ENCODE measurements around the gene NDUFS5. TPM values are rescaled to one million over a fixed set of nuclear protein-coding genes. Genes with fewer than 3 reads are reported as not detected.
A peak's percentile ranks its signal among the peaks of the same experiment; 100 is the strongest.
"Not testable (repeated sequence)": the region's sequence is repeated elsewhere in the genome, so short reads cannot be mapped to it uniquely, and the experiment has no call there.

The NDUFS5 gene
- polyA plus RNA-seq, 3 donors from 2014 or later: 390 to 517 (median 431) TPM

- no peaks in the 10 kb centered on the region for H3K27me3 Mint-ChIP-seq (ENCODE audit: low read depth in 3 of 3)
- peaks cover 11 to 32% (median 25%) of the 10 kb centered on the region in 3 donors for H3K36me3 Mint-ChIP-seq
- DNase-seq: no peak
- no peaks in the 10 kb centered on the region for H3K9me3 Mint-ChIP-seq
- peak overlapping the region in 3 of 5 donors; percentile 16 to 55 (median 20) for H3K4me3 Mint-ChIP-seq
- H3K4me1 Mint-ChIP-seq: peaks cover 10 to 27% of the 10 kb centered on the region in 2 donors
- peak overlapping the region; percentile 57 to 80 (median 73) for H3K27ac Mint-ChIP-seq
Measured at GRCh38 chr1:39034114-39034654, 8.0 kb downstream of the NDUFS5 start.

- Mint-ChIP-seq H3K36me3 (peaks cover 11 to 36% (median 21%) of the 10 kb centered on the region in 3 donors), H3K9me3 (no peaks in the 10 kb centered on the region), H3K27me3 (ENCODE audit: low read depth in 3 of 3) (no peaks in the 10 kb centered on the region), H3K4me3 (no peak overlapping the region), H3K4me1 (peaks cover 7 to 18% of the 10 kb centered on the region in 2 donors), H3K27ac (no peak overlapping the region)
- DNase-seq: no peak
Measured at GRCh38 chr1:39036678-39037077, 10.5 kb downstream of the NDUFS5 start.

GRCh38 chr1:39043513-39043912 is 17.4 kb downstream of the NDUFS5 start:
- no peaks in the 10 kb centered on the region for H3K4me1 Mint-ChIP-seq
- H3K27me3 Mint-ChIP-seq (ENCODE audit: low read depth in 3 of 3): peaks cover 0 to 1% (median 0%) of the 10 kb centered on the region in 3 donors
- H3K36me3 Mint-ChIP-seq: peaks cover 15 to 45% (median 27%) of the 10 kb centered on the region in 3 donors
- H3K4me3 Mint-ChIP-seq: no peak overlapping the region
- no peak for DNase-seq
- H3K9me3 Mint-ChIP-seq: no peaks in the 10 kb centered on the region
- H3K27ac Mint-ChIP-seq: no peak overlapping the region

DNA sequence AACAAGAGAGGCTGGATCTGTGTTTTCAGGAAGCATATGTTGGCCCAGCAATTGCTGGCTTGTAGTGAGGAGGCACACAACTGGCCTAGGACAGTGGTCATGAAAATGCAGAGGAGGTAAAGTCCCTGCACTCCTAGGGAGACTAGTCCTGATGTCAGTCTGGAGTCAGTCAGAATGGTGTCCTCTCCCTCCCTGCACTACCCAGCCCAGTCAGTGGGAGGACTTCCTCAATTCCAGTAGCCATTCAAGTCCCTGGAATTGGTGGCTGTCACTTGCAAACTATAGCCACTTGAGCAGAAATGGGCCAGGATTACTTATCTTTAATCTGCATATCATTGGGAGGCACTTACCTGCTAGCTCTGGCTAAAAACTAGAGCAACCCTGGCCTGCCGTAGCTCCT is 18.6 kb downstream of the NDUFS5 start:
- peaks cover 0 to 1% (median 0%) of the 10 kb centered on the region in 3 donors for H3K27me3 Mint-ChIP-seq (ENCODE audit: low read depth in 3 of 3)
- H3K4me1 Mint-ChIP-seq: no peaks in the 10 kb centered on the region
- no peak overlapping the region for H3K4me3 Mint-ChIP-seq
- peak overlapping the region in 1 of 6 donors; percentile 42 for H3K27ac Mint-ChIP-seq
- no peak for DNase-seq
- no peaks in the 10 kb centered on the region for H3K9me3 Mint-ChIP-seq
- H3K36me3 Mint-ChIP-seq: peaks cover 15 to 40% (median 29%) of the 10 kb centered on the region in 3 donors

GRCh38 chr1:39045231-39045630 is 19.1 kb downstream of the NDUFS5 start:
- no peak overlapping the region for H3K27ac Mint-ChIP-seq
- peaks cover 15 to 42% (median 29%) of the 10 kb centered on the region in 3 donors for H3K36me3 Mint-ChIP-seq

DNA sequence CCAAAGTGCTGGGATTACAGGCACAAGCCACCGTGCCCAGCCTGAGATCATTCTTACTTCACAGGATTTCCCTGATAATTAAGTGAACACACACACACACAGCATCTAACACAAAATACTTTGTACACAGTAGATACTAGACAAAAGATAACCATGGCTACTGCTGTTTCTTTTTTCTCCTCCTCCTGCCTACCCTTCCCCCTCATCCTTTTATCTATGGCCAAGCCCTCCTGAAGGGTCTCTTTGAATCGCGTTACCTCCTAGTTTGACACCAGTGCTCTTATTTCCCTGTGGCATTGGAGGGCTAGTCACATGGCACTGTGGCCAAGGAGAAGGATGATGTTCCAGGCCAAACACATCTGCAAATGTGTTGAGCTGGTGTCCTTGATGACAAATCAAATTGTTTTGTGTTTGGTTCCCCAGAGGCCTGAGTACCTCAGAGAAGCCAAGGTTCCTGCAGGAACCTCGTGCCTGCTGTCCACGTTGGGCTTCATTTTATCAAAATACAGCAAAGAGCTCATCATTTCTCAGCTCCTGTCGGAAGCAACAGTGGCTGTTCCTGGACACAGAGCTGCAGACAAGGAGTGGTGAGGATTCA is 20.6 kb downstream of the NDUFS5 start:
- no peak for DNase-seq
- Mint-ChIP-seq H3K27ac (peak overlapping the region in 1 of 6 donors; percentile 36), H3K27me3 (ENCODE audit: low read depth in 3 of 3) (peaks cover 0 to 1% (median 0%) of the 10 kb centered on the region in 3 donors), H3K4me1 (no peaks in the 10 kb centered on the region), H3K4me3 (no peak overlapping the region), H3K36me3 (peaks cover 15 to 38% (median 29%) of the 10 kb centered on the region in 3 donors), H3K9me3 (no peaks in the 10 kb centered on the region)

More at GRCh38 chr1:39045231-39045630, 19.1 kb downstream of the NDUFS5 start:
- H3K9me3 Mint-ChIP-seq: no peaks in the 10 kb centered on the region
- no peak overlapping the region for H3K4me3 Mint-ChIP-seq
- no peaks in the 10 kb centered on the region for H3K4me1 Mint-ChIP-seq
- DNase-seq: no peak
- peaks cover 0 to 1% (median 0%) of the 10 kb centered on the region in 3 donors for H3K27me3 Mint-ChIP-seq (ENCODE audit: low read depth in 3 of 3)

DNA sequence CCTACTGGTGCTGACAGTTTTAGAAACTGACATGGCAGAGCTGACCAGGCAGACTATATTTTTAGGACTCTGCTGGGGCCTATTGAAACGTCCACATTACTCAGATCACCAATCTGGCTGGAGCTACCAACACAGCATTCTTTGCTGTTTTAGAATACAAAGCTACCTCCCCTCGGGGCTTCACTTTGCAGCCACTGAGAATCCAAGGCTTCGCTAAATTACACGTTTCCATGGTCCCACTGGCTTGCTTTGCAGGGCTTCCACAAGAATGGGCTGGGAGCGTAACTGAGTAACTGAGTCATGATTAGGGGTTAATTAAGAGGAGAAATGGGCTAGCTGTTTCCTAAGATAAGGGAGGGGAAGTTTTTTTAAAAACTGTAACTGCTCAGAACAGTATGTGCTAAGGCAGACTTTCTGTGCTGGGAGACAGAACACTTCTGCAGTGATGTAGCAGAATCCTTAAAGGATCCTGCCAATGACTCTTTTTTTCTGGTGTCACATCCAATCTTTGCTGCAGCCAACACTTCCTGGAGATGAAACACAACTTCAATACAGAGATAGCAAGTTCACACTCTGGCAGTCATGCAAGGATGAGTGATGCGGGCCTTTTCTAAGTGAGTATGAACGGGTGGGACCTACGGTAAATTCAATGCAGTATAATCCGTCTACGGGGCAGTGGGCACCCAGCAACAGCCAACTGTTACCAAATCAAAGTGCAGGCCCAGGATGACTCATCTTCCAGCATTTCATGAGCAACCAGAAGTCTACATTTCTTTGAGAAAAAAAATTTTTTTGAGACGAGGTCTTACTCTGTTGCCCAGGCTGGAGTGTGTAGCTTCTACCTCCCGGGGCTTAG is 21.5 kb downstream of the NDUFS5 start:
- Mint-ChIP-seq H3K4me1 (no peaks in the 10 kb centered on the region), H3K9me3 (no peaks in the 10 kb centered on the region), H3K4me3 (no peak overlapping the region), H3K27ac (peak overlapping the region in 1 of 6 donors; percentile 5), H3K36me3 (peaks cover 12 to 34% (median 33%) of the 10 kb centered on the region in 3 donors), H3K27me3 (ENCODE audit: low read depth in 3 of 3) (peaks cover 0 to 1% (median 0%) of the 10 kb centered on the region in 3 donors)
- DNase-seq: no peak

DNA sequence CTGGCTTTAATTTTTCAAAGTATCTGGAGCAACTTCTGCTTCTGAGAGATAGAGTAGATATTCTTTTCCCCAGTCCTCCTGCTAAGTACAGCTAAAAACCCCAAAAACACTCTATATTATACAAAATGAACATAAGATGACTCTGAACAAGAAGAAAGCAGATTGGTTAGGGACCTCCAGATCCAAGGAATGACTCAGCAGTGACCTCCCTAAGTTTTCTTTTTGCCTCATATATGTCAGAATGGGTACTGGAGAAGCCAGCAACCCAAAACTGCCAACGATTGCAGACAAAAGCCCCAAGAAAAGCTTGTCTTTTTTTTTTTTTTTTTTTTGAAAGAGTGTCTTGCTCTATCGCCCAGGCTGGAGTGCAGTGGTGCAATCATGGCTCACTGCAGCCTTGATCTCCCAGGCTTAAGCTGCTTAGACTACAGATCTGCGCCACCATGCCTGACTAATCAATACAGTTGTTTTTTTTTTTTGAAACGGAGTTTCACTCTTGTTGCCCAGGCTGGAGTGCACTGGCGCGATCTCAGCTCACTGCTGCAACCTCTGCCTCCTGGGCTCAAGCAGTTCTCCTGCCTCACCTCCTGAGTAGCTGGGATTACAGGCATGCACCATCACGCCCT is 22.7 kb downstream of the NDUFS5 start:
- no peak overlapping the region for H3K4me3 Mint-ChIP-seq
- DNase-seq: no peak
- H3K27me3 Mint-ChIP-seq (ENCODE audit: low read depth in 3 of 3): peaks cover 0 to 1% (median 0%) of the 10 kb centered on the region in 3 donors
- H3K9me3 Mint-ChIP-seq: no peaks in the 10 kb centered on the region
- H3K4me1 Mint-ChIP-seq: no peaks in the 10 kb centered on the region
- no peak overlapping the region for H3K27ac Mint-ChIP-seq
- H3K36me3 Mint-ChIP-seq: peaks cover 4 to 28% (median 23%) of the 10 kb centered on the region in 3 donors

DNA sequence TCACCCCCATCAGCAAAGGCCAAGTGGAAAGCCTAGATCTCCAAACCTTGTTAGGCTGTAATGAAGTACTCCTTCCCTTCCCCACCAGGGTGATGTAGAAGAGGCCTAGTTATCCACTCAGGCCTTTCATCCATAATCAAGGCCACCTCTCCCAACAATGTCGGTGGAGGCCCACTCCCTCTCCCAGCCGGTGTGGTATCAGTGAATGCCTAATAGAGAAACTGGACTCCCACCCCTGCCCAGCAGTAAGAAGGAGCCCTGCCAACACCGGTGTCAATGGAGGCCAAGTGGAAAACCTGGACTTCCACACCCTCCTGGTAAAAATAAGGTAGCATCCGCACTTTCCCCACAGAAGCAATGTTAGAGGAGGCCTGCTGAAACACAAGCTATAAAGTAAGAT is 23.9 kb downstream of the NDUFS5 start:
- Mint-ChIP-seq H3K9me3 (no peaks in the 10 kb centered on the region), H3K27ac (no peak overlapping the region), H3K36me3 (peaks cover 6 to 24% (median 23%) of the 10 kb centered on the region in 3 donors)

DNA sequence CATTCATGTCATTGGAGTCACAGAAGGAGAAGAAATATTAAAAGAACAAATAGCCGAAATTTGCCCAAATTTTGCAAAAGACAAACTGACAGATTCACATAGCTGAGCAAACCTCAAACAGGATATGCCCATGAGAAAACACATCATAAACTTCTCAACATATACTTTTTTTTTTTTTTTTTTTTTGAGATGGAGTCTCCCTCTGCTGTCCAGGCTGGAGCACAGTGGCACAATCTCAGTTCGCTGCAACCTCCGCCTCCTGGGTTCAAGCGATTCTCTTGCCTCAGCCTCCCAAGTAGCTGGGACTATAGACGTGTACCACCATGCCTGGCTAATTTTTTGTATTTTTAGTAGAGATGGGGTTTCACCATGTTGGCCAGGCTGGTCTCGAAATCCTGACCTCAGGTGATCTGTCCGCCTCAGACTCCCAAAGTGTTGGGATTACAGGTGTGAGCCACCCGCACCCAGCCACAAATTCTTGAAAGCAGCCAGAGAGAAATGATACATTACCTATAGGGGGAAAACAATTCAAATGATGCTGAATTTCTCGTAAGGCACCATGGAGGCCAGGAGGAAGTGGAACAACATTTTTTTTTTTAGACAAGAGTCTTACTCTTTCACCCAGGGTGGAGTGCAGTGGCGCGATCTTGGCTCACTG is 25.2 kb downstream of the NDUFS5 start:
- not testable (repeated sequence) for H3K27ac Mint-ChIP-seq; H3K4me3 Mint-ChIP-seq; H3K9me3 Mint-ChIP-seq; H3K27me3 Mint-ChIP-seq (ENCODE audit: low read depth in 3 of 3); DNase-seq; H3K4me1 Mint-ChIP-seq
- H3K36me3 Mint-ChIP-seq: peaks cover 7 to 23% (median 21%) of the 10 kb centered on the region in 3 donors

More for the DNA sequence above, 23.9 kb downstream of the NDUFS5 start:
- H3K4me1 Mint-ChIP-seq: no peaks in the 10 kb centered on the region
- H3K4me3 Mint-ChIP-seq: no peak overlapping the region
- H3K27me3 Mint-ChIP-seq (ENCODE audit: low read depth in 3 of 3): peaks cover 0 to 1% (median 0%) of the 10 kb centered on the region in 3 donors
- DNase-seq: no peak

GRCh38 chr1:39051956-39052355 is 25.8 kb downstream of the NDUFS5 start:
- Mint-ChIP-seq H3K36me3 (peaks cover 3 to 18% (median 15%) of the 10 kb centered on the region in 3 donors), H3K9me3 (no peaks in the 10 kb centered on the region), H3K27me3 (ENCODE audit: low read depth in 3 of 3) (peaks cover 0 to 3% (median 0%) of the 10 kb centered on the region in 3 donors), H3K27ac (peak overlapping the region in 2 of 6 donors; percentile 1 to 6), H3K4me1 (no peaks in the 10 kb centered on the region), H3K4me3 (no peak overlapping the region)
- DNase-seq: no peak

GRCh38 chr1:39055213-39055710 is 29.1 kb downstream of the NDUFS5 start:
- H3K9me3 Mint-ChIP-seq; H3K4me1 Mint-ChIP-seq; H3K27ac Mint-ChIP-seq; H3K4me3 Mint-ChIP-seq; H3K36me3 Mint-ChIP-seq; H3K27me3 Mint-ChIP-seq (ENCODE audit: low read depth in 3 of 3); DNase-seq: not testable (repeated sequence)

GRCh38 chr1:39061516-39061915 is 35.4 kb downstream of the NDUFS5 start:
- H3K36me3 Mint-ChIP-seq; DNase-seq; H3K27me3 Mint-ChIP-seq (ENCODE audit: low read depth in 3 of 3); H3K4me3 Mint-ChIP-seq; H3K9me3 Mint-ChIP-seq; H3K27ac Mint-ChIP-seq; H3K4me1 Mint-ChIP-seq: not testable (repeated sequence)

Measured in immature natural killer cell (primary cell).